Measurements from ENCODE around the gene IL17B. TPM values are rescaled to one million over a fixed set of nuclear protein-coding genes. Genes with fewer than 3 reads are reported as not detected.

IL17B gene
- total and polyA plus RNA-seq, 7 donors, result 0.08 to 0.58 (median 0.42) TPM; not detected in 4

DNA sequence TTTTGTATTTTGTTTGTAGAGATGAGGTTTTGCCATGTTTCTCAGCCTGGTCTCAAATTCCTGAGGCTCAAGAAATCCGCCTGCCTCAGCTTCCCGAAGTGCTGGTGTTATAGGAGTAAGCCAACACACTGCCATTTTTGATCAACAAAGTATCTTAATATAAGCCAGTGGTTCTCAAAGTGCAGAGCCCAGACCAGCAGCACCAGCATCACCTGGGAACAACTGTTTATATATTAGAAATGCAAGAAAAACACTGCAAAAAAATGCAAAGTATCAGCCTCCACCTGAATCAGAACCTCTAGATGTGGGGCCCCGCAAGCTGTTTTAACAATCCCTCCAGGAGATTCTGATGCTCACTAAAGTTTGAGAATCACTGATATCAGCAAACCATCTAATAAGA lies 6.2 kb downstream of the IL17B start:
- peaks cover 9% of the 10 kb centered on the region for H3K4me1 ChIP-seq
- DNase-seq (no peak), ATAC-seq (no peak)
- TF ChIP-seq, protein P1, sequence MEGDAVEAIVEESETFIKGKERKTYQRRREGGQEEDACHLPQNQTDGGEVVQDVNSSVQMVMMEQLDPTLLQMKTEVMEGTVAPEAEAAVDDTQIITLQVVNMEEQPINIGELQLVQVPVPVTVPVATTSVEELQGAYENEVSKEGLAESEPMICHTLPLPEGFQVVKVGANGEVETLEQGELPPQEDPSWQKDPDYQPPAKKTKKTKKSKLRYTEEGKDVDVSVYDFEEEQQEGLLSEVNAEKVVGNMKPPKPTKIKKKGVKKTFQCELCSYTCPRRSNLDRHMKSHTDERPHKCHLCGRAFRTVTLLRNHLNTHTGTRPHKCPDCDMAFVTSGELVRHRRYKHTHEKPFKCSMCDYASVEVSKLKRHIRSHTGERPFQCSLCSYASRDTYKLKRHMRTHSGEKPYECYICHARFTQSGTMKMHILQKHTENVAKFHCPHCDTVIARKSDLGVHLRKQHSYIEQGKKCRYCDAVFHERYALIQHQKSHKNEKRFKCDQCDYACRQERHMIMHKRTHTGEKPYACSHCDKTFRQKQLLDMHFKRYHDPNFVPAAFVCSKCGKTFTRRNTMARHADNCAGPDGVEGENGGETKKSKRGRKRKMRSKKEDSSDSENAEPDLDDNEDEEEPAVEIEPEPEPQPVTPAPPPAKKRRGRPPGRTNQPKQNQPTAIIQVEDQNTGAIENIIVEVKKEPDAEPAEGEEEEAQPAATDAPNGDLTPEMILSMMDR (IDR thresholded peaks at IDR 0.05), result no peak
- no peaks in the 10 kb centered on the region for H3K36me3 ChIP-seq (ENCODE audit: insufficient read depth in 1 of 2, low read depth in 1 of 2)
- 84 to 93% (median 93%) methylated on average over 3 of the region's 3 CpGs for WGBS, 3 donors
- no peaks in the 10 kb centered on the region for H3K27me3 ChIP-seq (ENCODE audit: insufficient read depth in 3 of 3, low read length in 2 of 3)
- H3K4me3 ChIP-seq, result no peak overlapping the region
- intact Hi-C loops (cut with DNase I), result no loop called here
- H3K27ac ChIP-seq, result no peak overlapping the region
- no peaks in the 10 kb centered on the region for H3K9me3 ChIP-seq

DNA sequence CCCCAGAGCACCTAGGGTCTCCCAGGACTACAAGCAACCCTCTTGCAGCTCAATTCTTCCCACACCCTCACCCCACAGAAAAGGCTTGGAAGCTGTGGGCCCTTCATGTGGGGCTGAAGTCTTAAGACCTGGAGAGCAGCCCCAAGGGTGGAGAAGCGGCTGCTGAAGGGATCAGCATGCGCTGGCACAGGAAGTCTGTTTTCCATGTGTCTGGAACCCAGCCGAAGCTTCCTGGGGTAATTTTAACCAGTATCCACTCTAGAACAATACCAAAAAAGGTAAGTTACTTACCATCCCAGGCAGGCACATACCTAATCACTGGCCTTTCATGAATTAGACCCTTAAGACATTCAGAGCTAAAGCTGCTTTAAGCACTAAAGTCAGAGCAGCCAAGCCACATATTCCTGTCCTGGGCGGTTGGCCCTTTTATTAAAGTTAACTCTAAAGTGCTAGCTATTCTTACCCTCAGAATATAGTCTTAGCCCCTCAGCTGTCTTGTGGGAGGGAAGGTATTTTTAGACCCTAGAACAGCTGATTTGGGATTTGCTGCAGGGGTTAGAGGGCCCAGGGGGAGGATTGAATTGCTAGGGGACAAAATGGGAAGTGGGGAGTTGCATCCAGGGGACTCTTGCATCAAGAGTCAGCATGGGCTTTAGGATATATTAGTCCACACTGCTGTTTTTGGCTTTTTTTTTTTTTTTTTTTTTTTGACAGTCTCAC lies 6.9 kb downstream of the IL17B start:
- H3K4me1 ChIP-seq, result peaks cover 9% of the 10 kb centered on the region
- no peaks in the 10 kb centered on the region for H3K27me3 ChIP-seq (ENCODE audit: insufficient read depth in 3 of 3, low read length in 2 of 3)
- intact Hi-C loops (cut with DNase I), result no loop called here
- H3K9me3 ChIP-seq, result no peaks in the 10 kb centered on the region
- no peaks in the 10 kb centered on the region for H3K36me3 ChIP-seq (ENCODE audit: insufficient read depth in 1 of 2, low read depth in 1 of 2)
- H3K4me3 ChIP-seq, result no peak overlapping the region
- H3K27ac ChIP-seq, result peak overlapping the region; percentile 21
- DNase-seq, result no peak
- 41 to 50% (median 47%) methylated on average over 4 of the region's 4 CpGs for WGBS, 3 donors
- TF ChIP-seq, protein P1 (IDR thresholded peaks at IDR 0.05), result no peak
- no peak for ATAC-seq

DNA sequence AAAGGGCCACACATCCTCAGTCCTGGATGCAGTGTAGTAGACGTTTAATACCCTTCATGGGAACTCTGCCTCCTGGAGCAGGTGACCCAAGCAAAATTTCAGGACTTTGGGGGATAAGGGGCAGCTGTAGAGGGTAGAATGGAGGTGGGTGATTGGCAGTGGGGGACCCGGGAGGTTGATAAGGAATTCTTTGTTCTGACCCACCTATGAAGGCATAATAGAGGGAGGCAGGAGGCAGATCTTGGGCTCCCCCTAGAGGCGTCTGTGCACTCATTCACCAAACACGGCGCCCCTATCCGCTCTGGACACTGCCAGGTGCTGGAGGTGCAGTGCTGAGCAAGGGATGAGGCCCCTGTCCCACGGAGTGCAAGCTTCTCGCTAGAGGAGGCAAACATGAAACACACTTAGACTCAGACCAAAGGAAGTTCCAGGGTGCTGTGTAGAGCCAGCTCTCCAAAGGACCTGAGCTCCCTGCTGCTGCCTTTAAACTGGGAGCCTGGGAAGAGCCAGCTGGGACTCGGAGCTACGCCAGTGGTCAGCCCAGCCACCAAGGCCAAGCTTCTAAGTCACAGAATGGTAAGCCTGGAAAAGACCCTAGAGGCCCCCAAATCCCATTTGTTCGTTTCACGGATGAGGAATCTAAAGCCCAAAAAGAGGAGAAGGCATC lies 7.7 kb downstream of the IL17B start:
- intact Hi-C loops (cut with DNase I), result loop anchor here in 1 of 2 donors (1.0 to 2.0 kb wide), 2 partner anchors 51 to 106 kb away; no protein-coding TSS in a partner anchor
- DNase-seq, result peak; percentile 56 to 79
- no peak overlapping the region for H3K4me3 ChIP-seq
- peak overlapping the region; percentile 21 for H3K27ac ChIP-seq
- H3K4me1 ChIP-seq, result peaks cover 9% of the 10 kb centered on the region
- TF ChIP-seq, protein P1 (IDR thresholded peaks at IDR 0.05), result peak; percentile 74
- peak; percentile 85 to 92 (median 88) for ATAC-seq
- H3K36me3 ChIP-seq (ENCODE audit: insufficient read depth in 1 of 2, low read depth in 1 of 2), result no peaks in the 10 kb centered on the region
- WGBS, 3 donors, result 35 to 41% (median 36%) methylated on average over 12 of the region's 12 CpGs
- no peaks in the 10 kb centered on the region for H3K27me3 ChIP-seq (ENCODE audit: insufficient read depth in 3 of 3, low read length in 2 of 3)
- no peaks in the 10 kb centered on the region for H3K9me3 ChIP-seq

DNA sequence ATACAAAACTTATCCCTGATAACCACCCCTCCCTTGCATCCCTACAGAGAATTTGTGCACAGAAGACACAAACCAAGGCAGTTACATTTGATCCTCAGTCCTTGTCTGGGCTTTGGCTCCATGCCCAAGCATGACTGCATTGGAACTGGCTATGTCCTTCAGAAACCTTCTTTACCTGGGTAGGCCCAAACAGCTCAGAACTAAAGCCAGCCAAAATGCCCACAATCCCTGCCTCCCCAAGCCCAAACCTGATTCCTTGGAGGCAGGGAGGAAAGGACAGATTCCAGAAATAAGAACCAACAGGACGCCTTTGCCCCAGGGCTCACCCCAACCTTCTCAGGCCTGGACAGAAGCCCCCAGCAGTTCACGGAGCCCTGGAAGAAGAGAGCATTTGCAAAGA lies 8.2 kb downstream of the IL17B start:
- intact Hi-C loops (cut with DNase I), result loop anchor here in 1 of 2 donors (1.0 to 2.0 kb wide), 2 partner anchors 50 to 106 kb away; no protein-coding TSS in a partner anchor
- peak in 2 of 4 donors; percentile 12 to 59 for ATAC-seq
- TF ChIP-seq, protein P1 (IDR thresholded peaks at IDR 0.05), result no peak
- H3K9me3 ChIP-seq, result no peaks in the 10 kb centered on the region
- DNase-seq, result no peak
- H3K27me3 ChIP-seq (ENCODE audit: insufficient read depth in 3 of 3, low read length in 2 of 3), result no peaks in the 10 kb centered on the region
- no peak overlapping the region for H3K4me3 ChIP-seq
- 74 to 92% (median 74%) methylated on average over 2 of the region's 2 CpGs for WGBS, 3 donors
- H3K36me3 ChIP-seq (ENCODE audit: insufficient read depth in 1 of 2, low read depth in 1 of 2), result no peaks in the 10 kb centered on the region
- H3K4me1 ChIP-seq, result peaks cover 9% of the 10 kb centered on the region
- no peak overlapping the region for H3K27ac ChIP-seq

Measured in psoas muscle (tissue), 8 donors.